Mucosa of descending colon (tissue), 3 donors: ENCODE results near the gene SYT2. TPM values are rescaled to one million over a fixed set of nuclear protein-coding genes. Genes with fewer than 3 reads are reported as not detected.

Experiments
- ATAC-seq: fragments of 200-7000 bp; cut with Tn5 transposase; one replicate; pipeline ENCODE4 v1.9.1; 2020; ENCODE audit warnings: mild to moderate bottlenecking, moderate library complexity
- DNase-seq, 3 donors: peaks; one replicate each; pipeline ENCODE4 v3.0.0-alpha.2; 2020
- H3K36me3 ChIP-seq: fragments of 200-600 bp; one replicate; pipeline ENCODE4 v1.8.0; 2021; ENCODE audit warnings: low read depth, mild to moderate bottlenecking
- H3K4me1 ChIP-seq: fragments of 200-600 bp; one replicate; pipeline ENCODE4 v1.8.0; 2021; ENCODE audit warnings: low read depth, mild to moderate bottlenecking
- H3K4me3 ChIP-seq: fragments of 200-600 bp; one replicate; pipeline ENCODE4 v1.8.0; 2021; ENCODE audit warnings: mild to moderate bottlenecking
- H3K9me3 ChIP-seq: fragments of 200-600 bp; one replicate; pipeline ENCODE4 v1.8.0; 2021; ENCODE audit warnings: mild to moderate bottlenecking
- CTCF ChIP-seq: fragments of 200-600 bp; IDR thresholded peaks from one replicate; pipeline ENCODE4 v1.8.0; 2022; ENCODE audit warnings: antibody characterized with exemption, mild to moderate bottlenecking
- intact Hi-C, 2 donors: fragments of 100-400 bp; cut with DNase I in 1 of 2; cut with micrococcal nuclease in 1 of 2; formaldehyde crosslinking; loops; one replicate each; pipeline versions ENCODE4 v1.11.0 to v1.11.1; 2022; cut with DNase I, micrococcal nuclease
- total RNA-seq, 3 donors: library from RNA; stranded (reverse); fragmentation: NEBNext Ultra II Directional in 2 of 3; extraction: Animal tissue kit (Norgen Biotek cat#: 25700) in 2 of 3; gene quantifications; one replicate each; pipeline versions ENCODE4 v1.2.1 to v1.2.4, GENCODE V29; 2021 to 2023
- donor health status: DM: no; HTN: no; CAD: no; lungs with moderate emphysema.
- donor health status: DM: no; HTN: no; CAD: no.
- donor health status: DM: no; HTN: yes; CAD: no.

The SYT2 gene
- total RNA-seq, 3 donors from 2014 or later, result 0.16 to 0.43 TPM; not detected in 1

DNA sequence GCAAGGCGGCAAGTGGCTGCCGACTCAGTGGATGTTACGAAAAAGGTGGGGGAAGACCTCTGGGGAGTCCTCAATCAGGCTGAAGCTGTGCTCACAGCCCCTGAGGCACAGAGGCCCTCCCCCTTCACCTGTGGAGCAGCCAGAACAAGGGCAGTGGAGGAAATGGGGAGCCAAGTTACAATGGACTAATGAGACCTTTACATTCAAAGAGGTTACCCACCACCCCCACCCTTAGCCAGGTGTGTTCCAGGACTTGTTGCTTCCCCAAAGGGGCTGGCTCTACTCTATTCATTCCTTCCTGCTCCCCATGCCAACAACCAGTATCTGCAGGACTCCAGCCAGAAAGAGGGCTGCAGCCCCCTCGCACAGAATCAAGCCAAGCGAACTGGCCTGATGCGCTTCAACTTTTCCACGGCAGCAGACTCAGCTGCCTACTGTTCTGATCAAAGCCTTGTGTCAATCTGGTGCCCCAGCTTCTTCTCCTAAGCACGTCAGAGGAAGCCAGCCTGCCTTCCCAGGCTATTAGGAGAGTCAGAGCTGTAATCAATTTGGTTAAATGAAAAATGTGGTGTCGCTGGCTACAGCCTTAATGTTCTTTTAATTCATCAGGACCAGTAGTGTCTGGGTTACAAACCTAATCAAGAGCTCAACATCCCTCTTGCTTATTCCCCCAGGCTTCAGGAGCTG lies 1.8 kb upstream of the SYT2 start:
- Histone ChIP-seq H3K4me3 (no peak overlapping the region), H3K9me3 (no peaks in the 10 kb centered on the region), H3K36me3 (no peaks in the 10 kb centered on the region), H3K4me1 (peaks cover 12% of the 10 kb centered on the region)
- TF ChIP-seq CTCF, result no peak
- DNase-seq (no peak), ATAC-seq (no peak)
- intact Hi-C loops, result loop anchor here in 1 of 2 donors (10.0 kb wide), 1 partner anchor 527 kb away; no protein-coding TSS in a partner anchor

DNA sequence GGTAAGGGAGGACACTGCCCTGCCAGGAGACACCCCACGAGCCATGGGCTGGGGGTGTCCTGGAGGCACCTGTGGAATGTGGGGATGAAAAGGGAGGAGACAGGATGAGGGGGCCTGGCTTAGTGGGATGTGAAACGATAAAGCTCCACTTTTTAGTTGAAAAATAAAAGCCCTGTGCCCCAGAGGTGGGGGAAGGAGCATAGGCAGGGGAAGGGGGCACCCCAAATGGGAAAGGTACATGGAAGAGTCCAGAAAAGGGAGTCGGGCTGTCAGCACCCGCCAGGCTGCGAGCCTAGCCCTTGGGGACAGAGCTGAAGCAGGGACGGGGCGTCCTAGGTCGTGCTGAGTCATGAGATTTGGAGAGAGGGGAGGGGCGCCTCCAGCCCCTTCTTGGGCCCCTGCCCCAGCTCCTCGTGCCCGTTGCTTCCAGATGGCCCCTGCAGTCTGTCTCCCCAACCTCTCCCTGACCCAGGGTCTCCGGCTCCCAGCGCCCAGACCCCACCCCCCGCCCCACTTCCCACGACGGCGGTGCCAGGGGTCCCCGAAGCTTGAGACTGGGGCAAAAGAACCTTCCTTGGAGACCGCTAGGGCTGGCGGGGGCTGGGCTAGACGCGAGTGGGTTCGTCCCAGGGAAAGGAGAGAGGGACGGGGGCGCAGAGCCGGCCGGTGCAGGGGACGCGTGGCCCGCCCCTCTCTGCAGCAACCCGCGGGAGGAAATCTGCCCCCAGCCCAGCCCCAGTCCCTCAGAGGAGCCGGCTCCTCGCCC lies 795 bp downstream of the SYT2 start:
- no peak for DNase-seq
- H3K4me3 ChIP-seq, result no peak overlapping the region
- H3K36me3 ChIP-seq, result no peaks in the 10 kb centered on the region
- TF ChIP-seq CTCF, result no peak
- H3K9me3 ChIP-seq, result no peaks in the 10 kb centered on the region
- intact Hi-C loops, result loop anchor here in 1 of 2 donors (10.0 kb wide), 1 partner anchor 525 kb away; no protein-coding TSS in a partner anchor
- ATAC-seq, result no peak
- H3K4me1 ChIP-seq, result peaks cover 12% of the 10 kb centered on the region

DNA sequence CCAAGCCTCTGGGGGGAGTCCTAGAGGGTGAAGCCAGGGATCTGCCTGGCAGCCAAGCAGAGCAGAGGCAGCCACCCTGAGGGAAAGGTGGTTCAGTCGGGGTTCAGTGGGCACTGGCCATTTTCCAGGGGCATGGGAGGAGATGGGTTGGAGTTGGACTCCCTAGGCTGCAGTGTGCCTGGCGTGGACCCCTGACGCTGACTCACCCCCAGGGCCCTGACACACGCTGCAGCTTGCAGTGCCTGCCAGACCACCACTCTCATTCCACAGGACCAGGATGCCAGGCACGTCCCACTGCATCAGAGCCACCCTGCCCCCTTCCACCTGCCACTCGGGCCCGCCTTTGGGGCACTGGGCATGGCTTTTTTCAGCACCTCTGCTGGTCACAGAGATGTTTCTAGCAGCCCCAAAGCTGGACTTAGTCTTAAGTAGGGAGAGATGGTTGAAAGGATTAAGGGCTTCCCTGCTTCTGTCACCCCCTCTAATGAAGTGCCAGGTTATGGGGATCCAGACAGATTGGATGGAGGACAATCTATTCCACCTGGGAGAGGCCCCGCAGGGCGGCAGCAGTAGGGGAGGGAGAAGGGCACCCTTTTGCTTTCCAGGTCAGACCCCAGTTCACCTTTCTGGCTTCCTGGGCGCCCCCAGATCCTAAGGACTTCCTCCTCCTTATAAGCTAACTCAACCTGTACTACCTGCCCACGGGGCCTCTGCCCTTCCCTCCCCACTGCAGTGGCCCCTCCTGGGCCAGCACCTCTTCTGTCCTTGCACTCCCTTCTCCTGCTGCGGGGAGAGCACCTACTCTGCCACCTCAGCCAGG lies 1.6 kb downstream of the SYT2 start:
- DNase-seq (no peak), ATAC-seq (no peak)
- Histone ChIP-seq H3K9me3 (no peaks in the 10 kb centered on the region), H3K4me3 (no peak overlapping the region), H3K4me1 (peaks cover 12% of the 10 kb centered on the region), H3K36me3 (no peaks in the 10 kb centered on the region)
- TF ChIP-seq CTCF, result no peak
- intact Hi-C loops, result no loop called here

DNA sequence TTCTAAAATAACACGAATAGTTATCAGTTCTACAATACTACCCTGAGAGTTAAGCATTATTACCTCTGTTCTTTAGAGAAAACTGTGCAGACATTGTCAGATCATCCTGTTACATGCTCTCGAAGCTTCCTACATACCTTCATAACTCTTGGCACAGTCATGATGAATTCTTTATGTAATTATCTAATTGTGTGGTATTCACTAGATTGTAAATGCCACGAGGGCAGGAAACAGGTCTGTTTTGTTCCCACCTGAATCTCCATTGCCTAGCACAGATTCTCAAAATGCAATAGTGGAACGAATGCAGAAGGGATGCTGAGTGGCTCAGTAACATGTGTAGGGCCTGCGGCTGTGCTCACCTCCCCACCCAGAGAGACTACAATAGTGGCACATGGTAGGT lies 3.4 kb downstream of the SYT2 start:
- TF ChIP-seq CTCF, result no peak
- Histone ChIP-seq H3K4me3 (no peak overlapping the region), H3K9me3 (no peaks in the 10 kb centered on the region), H3K4me1 (peaks cover 12% of the 10 kb centered on the region), H3K36me3 (no peaks in the 10 kb centered on the region)
- DNase-seq, result no peak
- intact Hi-C loops, result no loop called here
- ATAC-seq, result no peak

DNA sequence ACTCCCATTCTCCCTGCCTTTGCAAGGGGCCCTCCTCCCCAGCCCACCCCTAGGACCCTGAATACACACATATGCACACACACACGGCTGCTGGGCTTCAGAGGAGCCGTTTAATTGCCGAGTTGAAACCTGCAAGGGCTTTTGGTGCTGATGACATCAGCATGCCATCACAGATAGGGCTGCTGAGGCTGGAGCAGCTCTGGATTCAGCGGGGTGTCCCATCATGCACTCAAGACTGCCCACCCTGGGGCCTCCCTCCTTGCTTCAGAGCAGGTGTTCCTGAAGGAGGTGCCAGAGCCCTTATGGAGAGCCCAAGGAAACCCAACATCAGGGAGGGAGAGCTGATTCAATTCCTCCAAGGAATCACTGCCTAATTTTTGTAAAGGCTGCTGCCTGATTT lies 5.7 kb downstream of the SYT2 start:
- intact Hi-C loops, result no loop called here
- no peak for DNase-seq
- H3K4me1 ChIP-seq, result peaks cover 4% of the 10 kb centered on the region

More for the DNA sequence above, 5.7 kb downstream of the SYT2 start:
- Histone ChIP-seq H3K36me3 (no peaks in the 10 kb centered on the region), H3K4me3 (no peak overlapping the region), H3K9me3 (no peaks in the 10 kb centered on the region)
- ATAC-seq, result no peak
- TF ChIP-seq CTCF, result no peak
